ENCODE data around the gene SIGLEC8.

DNA sequence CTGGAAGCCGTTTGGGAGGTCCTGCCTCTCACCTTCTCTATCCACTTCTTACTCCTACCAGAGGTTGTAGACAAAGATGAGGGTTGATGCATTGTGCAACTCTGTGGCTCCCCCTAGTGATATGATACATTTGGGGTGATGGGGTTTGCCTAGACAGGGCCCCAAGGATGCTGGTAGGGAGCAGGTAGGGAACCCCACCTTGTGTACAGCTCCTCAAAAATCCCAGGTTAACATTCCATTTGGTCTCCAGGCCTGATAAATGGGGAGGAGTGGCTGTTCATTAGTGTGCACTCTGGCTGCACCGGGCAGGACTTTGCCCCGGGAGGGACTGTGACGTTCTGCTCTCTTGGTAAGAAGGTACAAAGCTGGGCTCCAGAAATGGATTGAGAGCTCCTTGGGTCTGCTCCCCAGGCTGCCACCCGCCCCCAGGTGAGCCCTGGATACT lies 19.2 kb downstream of the SIGLEC8 start:
- TF ChIP-seq, protein P1, sequence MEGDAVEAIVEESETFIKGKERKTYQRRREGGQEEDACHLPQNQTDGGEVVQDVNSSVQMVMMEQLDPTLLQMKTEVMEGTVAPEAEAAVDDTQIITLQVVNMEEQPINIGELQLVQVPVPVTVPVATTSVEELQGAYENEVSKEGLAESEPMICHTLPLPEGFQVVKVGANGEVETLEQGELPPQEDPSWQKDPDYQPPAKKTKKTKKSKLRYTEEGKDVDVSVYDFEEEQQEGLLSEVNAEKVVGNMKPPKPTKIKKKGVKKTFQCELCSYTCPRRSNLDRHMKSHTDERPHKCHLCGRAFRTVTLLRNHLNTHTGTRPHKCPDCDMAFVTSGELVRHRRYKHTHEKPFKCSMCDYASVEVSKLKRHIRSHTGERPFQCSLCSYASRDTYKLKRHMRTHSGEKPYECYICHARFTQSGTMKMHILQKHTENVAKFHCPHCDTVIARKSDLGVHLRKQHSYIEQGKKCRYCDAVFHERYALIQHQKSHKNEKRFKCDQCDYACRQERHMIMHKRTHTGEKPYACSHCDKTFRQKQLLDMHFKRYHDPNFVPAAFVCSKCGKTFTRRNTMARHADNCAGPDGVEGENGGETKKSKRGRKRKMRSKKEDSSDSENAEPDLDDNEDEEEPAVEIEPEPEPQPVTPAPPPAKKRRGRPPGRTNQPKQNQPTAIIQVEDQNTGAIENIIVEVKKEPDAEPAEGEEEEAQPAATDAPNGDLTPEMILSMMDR (conservative IDR thresholded peaks at IDR 0.05; ENCODE audit: low read length) = peak; percentile 79
- no peak for TF ChIP-seq EZH2phosphoT487 (IDR thresholded peaks at IDR 0.05; ENCODE audit: borderline replicate concordance)
